Endothelial cell of hepatic sinusoid (primary cell): ENCODE results near the gene C19orf81.

ENCODE experiments used
- in situ Hi-C: cut with HindIII; loops from 2 replicates; pipeline ENCODE4 v1.10.0; 2017; ENCODE audit warnings: low sequenced_read_pairs

Gene C19orf81

GRCh38 chr19:50678323-50678722, 29.1 kb downstream of the C19orf81 start:
- in situ Hi-C loops = no loop called here

DNA sequence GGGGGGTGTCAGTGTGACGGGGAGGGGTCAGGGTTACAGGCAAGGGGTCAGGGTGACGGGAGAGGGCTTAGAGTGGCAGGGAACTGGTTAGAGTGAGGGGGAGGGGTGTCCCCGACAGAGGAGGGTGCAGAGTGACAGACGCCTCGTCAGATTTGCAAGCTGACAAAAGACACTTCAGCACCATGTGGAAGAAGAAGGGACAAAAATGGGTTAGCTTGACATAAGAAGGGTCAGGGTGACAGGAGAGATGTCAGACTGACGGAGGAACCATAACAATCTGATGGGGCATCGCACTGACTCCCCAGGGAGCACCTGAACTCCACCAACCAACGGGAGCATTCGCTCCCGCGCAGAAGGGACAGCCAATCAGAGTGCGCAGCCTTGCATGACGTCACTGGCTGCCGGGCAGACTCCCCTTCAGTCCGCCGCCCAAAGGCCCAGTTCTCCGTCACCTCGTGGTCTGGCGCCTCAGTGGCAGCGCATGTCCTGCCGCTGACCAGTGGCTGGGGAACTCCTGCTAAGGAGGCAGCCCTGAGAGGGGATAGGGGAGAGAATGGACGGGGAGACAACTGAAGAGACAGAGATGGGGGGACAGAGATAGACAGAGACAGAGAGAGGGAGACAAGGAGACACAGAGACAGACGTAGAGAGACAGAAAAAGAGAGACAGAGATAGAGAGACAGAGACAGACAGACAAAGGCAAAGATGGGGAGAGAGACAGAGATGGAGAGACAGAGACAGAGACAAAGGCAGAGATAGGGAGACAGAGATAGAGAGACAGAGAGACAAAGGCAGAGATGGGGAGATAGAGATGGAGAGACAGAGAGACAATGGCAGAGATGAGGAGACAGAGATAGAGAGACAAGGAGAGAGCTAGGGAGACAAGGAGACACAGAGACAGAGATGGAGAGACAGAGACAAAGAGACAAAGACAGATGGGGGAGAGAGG, 30.2 kb downstream of the C19orf81 start:
- in situ Hi-C loops = no loop called here

DNA sequence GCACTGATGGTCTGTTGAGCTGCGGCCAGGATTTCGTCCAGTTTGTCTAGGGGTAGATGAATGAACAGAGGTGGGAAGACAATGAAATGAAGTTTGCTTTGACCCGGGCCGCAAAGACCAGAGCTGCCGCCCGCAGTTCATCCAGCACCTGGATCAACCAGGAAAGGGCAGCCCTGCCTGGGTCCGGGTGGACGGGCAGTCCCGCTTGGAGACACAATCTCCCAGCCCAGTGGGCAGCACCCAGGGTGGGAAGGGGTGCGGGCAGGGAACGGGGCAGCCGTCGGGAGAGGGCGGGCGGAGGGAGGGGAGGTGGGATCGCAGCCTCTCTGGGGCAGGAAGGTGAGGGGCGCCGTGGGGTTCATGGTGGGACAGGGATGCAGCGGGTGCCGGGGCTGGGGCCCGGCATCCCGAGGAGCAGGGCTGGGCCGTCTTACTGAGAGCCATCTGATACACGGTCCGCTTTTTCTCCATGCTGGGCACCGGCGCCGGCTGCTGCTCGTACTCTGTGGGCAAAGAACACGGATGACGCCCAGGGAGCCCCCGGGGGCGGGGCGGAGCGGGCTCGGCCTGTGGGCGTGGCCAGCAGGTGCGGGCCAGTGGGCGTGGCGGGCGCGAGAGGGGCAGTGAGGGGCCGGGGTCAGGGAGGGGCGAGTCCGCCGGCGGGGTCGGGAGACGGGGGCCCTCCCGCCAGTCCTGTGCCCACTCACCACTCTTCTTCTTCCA, 37.2 kb downstream of the C19orf81 start:
- in situ Hi-C loops = no loop called here

DNA sequence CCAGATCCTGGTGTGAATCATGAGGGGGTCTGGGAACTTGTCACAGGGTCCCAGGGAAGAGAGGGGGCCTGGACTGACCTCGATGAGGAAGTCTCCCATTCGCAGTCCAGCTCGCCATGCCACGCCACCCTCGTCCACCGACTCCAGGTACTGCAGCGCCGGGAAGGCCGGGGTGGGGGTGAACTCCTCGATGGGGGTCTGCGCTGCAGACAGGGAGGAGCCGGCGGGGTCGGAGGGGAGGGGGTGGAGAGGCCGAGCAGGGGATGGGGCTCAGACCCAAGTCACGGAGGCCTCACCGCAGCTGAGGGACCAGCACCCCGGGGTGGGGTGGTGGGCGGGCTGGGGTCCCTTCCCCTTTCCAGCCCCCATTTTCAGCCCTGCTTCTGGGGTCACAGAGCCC, 39.5 kb downstream of the C19orf81 start:
- in situ Hi-C loops = no loop called here

GRCh38 chr19:50690439-50690838, 41.2 kb downstream of the C19orf81 start:
- in situ Hi-C loops = no loop called here

DNA sequence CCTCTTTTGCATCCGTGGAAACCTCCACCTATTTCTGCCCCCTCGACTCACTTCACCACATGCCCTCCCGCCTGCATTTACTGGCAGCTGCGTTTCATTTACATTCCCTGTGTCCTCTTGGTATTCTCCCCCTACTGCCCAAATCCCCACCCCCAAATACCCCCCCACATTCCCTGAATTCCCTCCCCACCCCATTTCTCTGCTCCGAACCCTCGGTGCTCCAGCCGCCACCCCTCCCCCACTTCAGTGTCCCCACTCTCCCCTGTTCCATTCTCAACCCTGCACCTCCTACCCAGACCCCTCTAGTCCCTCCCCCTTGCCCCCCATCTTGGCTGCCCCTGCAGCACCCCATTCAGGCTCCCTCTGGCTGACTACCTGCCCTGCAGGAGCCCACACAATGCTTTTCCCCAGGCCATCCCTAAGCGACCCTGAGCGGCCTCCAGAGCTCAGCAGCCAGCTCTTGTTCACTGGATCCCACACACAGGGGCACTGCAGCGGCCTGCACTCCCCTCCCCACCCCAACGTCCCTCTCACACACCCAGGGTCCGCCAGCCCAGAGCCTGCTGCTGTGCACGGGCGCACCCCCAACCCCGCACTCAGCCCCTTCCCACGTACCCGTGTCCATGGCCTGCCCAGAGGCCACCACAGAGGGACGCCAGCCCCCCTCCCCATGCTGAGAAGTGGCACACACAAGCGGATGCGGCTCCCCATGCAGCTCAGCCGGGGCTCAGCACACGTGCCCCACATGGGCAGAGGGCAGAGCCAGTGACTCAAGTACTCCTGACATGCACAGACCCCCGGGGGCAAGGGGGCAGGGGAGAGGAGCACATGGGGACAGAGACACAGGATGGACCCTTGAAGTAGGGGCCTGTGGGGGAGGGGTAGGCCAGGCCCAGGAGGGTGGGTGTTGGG, 44.1 kb downstream of the C19orf81 start:
- in situ Hi-C loops = no loop called here

DNA sequence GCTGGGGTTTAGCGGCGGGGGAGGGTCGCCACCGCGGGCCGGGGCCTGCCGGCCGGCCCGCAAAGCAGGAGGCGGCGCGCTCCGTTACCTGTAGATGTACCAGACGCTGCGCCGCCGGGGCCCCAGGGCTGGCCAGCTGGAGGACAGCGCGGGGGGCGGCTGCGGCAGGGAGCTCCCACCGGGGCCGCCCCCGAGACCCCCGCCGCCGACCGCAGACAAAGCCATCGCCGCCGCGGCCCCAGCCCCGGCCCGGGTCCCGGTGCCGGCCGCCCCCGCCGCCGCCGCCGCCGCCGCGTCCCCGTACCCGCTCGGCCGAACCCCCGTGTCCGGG, 45.5 kb downstream of the C19orf81 start:
- in situ Hi-C loops = loop anchor here (5.0 kb wide), 1 partner anchor 73 kb away; no protein-coding TSS in a partner anchor

DNA sequence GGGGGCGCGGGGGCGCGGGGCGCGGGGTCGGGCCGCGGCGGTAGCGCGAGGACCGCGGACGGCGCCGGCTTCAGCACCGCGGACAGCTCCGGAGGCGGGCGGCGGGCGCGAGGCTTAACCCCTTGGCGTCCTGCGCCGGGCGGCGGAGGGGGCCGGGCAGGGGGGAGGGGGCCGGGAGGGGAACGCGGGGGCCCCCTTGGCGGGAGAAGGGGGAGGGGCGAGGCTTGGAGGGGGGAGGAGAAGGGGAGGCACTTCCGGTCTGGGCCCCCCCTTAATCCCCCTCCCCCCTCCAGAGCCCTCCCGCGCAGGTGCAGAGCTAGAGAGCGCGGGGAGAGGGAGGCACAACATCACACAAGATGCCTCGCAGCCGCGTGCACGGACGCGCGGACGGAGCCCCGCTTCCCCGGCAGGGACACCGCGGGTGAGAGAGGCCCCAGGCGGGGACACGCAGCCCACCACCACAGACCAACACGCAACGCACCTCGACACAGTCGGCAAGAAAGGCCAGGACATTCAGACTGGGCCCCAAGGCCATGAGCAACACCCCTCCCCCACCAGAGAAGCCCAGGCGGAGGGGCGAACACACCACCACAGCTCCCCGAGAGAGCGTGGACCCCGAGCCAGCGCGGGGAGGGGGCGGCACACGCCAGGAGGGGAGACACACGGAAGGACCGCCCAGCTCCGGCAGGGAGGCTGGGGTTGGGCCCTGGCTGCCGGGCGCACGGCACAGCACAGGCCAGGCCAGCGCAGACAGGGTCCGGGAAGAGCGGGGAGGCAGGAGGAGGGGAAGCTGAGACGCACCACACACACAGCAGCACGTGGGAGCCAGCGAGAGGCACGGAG, 46.2 kb downstream of the C19orf81 start:
- in situ Hi-C loops = loop anchor here (5.0 kb wide), 1 partner anchor 72 kb away; no protein-coding TSS in a partner anchor

GRCh38 chr19:50696094-50696483, 46.8 kb downstream of the C19orf81 start:
- in situ Hi-C loops = loop anchor here (5.0 kb wide), 1 partner anchor 71 kb away; no protein-coding TSS in a partner anchor

GRCh38 chr19:50697414-50698124, 48.3 kb downstream of the C19orf81 start:
- in situ Hi-C loops = loop anchor here (5.0 kb wide), 1 partner anchor 70 kb away; no protein-coding TSS in a partner anchor

DNA sequence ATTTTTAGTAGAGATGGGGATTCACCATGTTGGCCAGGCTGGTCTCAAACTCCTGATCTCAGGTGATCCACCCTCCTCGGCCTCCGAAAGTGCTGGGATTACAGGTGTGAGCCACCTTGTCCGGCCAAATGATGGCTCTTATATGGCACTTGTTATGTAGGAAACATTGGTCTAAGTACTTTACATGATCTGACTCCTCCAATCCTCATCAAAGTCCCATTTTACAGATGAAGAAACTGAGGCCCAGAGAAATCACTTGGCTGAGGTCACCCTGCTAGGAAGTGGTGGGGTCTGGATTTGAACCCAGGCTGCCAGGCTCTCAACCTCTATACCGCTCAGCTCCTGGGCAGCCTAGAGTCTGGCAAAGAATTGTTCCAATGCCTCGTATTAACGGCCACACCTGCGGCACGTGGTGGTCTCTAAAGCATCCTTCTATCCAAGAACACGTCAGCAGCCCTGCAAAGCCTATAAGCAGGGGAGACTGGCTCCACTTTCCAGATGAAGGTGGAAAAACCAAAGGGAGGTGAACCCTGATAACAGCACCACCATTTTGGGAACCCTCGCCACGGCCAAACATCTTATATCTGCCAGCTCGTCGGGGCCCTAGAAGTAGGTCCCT, 52.2 kb downstream of the C19orf81 start:
- in situ Hi-C loops = no loop called here

DNA sequence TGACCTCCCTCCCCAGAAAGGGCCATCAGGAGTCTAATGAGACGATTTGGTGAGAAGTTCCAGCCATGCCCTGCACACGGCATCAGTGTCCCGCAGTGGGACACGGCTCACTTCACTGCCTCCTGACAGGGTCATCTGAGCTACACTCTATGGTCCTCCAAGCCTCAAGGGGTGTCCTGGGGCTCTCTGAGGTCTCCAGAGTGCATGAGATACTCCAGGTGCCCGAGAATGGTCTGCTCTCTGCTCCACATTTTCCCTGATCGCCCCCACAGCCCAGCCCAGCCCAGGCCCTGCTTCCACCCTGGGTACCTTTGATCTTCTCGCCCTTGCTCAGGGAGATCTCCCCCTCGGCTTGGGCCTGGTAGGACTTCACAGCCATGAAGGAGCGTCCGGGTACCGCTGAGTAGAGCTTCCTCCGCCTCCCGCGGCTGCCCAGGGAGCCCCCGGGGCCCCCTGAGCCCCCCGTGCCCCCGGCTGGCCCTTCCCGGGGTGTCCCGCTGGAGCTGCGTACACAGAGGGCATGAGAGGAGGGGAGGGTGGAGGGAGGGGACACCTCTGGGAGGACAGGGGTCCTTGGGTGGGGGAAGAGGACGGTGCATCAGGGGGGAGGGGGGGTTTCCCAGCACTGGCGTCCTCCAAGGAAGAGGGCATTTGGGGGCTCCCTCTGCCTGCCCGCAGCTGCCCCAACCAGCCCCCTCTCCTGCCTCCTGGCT, 53.1 kb downstream of the C19orf81 start:
- in situ Hi-C loops = no loop called here

GRCh38 chr19:50702871-50703829, 53.9 kb downstream of the C19orf81 start:
- in situ Hi-C loops = no loop called here

DNA sequence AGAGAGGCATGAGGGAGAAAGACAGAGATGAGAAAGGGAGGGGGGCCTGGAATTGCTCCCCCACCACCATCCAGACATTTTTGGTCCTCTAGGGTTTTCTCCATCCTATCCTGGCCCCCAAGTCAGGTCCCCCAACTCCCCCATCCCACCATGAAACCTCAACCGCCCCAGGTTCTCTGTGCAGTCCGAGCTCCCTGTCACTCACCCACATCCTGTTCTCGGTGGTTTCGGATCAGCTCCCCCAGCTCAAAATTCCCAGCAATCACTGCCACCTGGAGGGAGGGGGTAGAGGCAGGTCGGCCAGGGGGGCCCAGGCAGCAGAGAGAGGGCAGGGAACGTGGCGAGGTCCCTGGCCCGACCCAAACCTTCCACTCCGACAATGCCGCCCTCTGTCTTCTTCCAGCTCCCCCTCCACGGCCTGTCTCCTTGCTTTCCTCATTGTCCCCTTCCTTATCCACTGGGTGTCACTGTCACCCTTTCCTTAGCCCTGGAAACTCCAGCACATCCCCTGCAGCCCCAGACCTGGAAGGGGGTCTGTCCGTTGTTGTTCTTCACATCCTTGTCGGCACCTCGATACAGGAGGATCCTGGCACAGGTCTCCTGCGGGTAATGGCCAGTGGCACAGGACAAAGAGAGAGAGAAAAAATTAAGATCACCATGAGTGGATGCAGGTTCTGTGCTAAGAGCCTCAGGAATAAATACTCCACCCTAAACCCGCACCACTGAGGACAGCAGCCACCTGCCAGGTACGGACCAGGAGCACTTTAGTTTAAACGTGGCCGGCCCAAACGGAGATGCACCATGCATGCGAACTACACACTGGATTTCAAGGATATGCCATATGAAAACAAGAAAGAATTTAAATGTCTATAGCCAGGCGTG, 54.9 kb downstream of the C19orf81 start:
- in situ Hi-C loops = no loop called here

DNA sequence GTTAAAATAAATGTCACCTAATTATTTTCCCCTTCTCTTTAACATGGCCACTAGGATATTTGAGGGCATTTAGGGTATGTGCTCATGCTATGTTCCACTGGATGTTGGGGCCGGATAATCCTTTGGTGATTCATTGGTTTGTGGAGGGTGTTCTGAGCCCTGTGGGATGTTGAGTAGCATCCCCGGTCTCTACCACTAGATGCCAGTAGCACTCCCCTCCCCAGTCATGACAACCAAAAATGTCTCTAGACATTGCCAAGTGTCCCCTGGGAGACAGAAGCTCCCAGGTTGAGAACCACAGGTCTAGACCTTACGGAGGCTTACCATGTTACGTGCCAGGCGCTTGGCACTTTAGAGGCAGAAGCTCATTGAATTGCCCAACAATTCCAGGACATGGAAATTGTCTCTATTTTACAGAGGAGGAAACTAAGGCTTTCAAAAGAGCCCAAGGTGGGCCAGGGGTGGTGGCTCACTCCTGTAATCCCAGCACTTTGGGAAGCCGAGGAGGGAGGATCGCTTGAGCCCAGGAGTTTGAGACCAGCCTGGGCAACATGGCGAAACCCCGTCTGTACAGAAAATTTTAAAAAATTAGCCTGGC, 56.3 kb downstream of the C19orf81 start:
- in situ Hi-C loops = no loop called here

DNA sequence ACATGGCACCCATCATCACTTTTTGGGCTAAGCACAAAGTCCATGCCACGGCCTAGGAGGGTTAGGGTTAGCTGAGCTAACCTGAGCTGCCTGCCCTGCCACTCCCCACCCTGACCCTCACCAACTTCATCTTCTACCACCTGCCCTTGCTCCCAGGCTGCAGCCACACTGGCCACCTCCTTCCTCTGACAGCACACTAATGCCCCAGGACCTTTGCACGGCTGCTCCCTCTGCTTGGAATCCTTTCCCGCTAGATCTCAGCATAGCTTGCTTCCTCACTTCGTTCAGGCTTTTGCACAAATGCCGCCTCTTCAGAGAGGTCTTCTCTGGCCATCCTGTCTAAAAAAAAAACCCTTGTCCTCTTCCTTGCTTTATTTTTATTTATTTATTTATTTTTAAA, 57.1 kb downstream of the C19orf81 start:
- in situ Hi-C loops = no loop called here
